Peyer's patch (tissue), 4 donors: Measurements from ENCODE around the gene TSPAN18. TPM values are rescaled to one million over a fixed set of nuclear protein-coding genes. Genes with fewer than 3 reads are reported as not detected.

Experiments used
- DNase-seq, 3 donors: peaks; one replicate each; pipeline ENCODE4 v3.0.0-alpha.2; 2017 to 2019
- H3K27ac ChIP-seq, 4 donors: fragments of 200-600 bp; sonication (generic); one replicate each; pipeline ENCODE4 v1.5.1; 2016 to 2019
- H3K27me3 ChIP-seq, 2 donors: fragments of 200-600 bp; sonication (generic); one replicate each; pipeline ENCODE4 v1.5.1; 2019
- H3K36me3 ChIP-seq, 3 donors: fragments of 200-600 bp; sonication (generic); one replicate each; pipeline ENCODE4 v1.5.1; 2016 to 2019
- H3K4me1 ChIP-seq, 4 donors: fragments of 200-600 bp; sonication (generic); one replicate each; pipeline ENCODE4 v1.5.1; 2016 to 2019
- H3K4me3 ChIP-seq, 4 donors: fragments of 200-600 bp; sonication (generic); 1 replicate in 3 of 4; 2 replicates in 1 of 4; pipeline ENCODE4 v1.5.1; 2016 to 2019; ENCODE audit warnings: mild to moderate bottlenecking in 1 of 4
- H3K9me3 ChIP-seq, 4 donors: fragments of 200-600 bp; sonication (generic); one replicate each; pipeline ENCODE4 v1.5.1; 2016 to 2019; ENCODE audit warnings: mild to moderate bottlenecking in 1 of 4
- POLR2A ChIP-seq, 2 donors: fragments of 450-650 bp; IDR thresholded peaks; one replicate each; pipeline ENCODE4 v1.5.1; 2017; ENCODE audit warnings: antibody characterized with exemption in 2 of 2, mild to moderate bottlenecking in 2 of 2, moderate library complexity in 2 of 2
- total RNA-seq, 4 donors: library from RNA; depleted of rRNA; stranded (reverse); fragments of >200 nt; gene quantifications; one replicate each; pipeline ENCODE4 v1.1.0, GENCODE V29; 2016
- TF ChIP-seq, protein P1 (sequence below), 6 experiments: fragments of 450-650 bp in 4 of 6; fragments of 200-600 bp in 2 of 6; sonication (generic) in 1 of 6; IDR thresholded peaks; one replicate each; pipeline ENCODE4 v1.5.1; 2017 to 2019; ENCODE audit warnings: antibody characterized with exemption in 6 of 6, mild to moderate bottlenecking in 3 of 6, moderate library complexity in 1 of 6

Gene TSPAN18
- total RNA-seq, 4 donors from 2014 or later = 1.1 to 19.8 (median 3.1) TPM

DNA sequence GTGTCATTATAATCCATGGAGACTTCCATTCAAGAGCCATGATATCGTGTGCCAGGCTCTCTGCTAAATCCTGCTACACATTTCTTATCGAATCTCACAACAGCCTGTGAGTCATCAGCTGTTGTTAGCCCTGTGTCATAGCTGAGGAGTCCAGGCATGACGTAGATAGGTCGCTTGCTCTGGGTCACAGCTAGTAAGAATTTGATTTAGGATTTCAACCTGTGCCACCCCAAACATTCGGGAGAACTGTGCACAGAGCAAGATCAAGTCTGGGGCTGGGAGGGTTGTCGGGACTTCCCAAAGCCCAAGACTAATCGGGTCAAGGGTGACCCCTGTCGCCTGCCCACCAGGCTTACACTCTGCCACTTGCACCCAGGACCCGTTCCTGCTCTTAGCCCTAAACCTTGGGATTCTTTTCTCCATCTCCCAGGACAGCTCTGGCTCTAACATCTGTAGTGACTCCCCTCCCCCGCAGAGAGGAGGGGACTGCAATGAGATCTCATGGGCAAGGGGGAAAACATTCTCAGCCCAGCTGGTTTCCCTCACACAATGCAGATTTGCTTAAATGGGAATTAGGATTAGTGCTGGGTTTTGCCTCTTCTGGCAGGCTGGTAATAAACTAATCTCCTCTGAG is 34.3 kb downstream of the TSPAN18 start:
- TF ChIP-seq, protein P1, sequence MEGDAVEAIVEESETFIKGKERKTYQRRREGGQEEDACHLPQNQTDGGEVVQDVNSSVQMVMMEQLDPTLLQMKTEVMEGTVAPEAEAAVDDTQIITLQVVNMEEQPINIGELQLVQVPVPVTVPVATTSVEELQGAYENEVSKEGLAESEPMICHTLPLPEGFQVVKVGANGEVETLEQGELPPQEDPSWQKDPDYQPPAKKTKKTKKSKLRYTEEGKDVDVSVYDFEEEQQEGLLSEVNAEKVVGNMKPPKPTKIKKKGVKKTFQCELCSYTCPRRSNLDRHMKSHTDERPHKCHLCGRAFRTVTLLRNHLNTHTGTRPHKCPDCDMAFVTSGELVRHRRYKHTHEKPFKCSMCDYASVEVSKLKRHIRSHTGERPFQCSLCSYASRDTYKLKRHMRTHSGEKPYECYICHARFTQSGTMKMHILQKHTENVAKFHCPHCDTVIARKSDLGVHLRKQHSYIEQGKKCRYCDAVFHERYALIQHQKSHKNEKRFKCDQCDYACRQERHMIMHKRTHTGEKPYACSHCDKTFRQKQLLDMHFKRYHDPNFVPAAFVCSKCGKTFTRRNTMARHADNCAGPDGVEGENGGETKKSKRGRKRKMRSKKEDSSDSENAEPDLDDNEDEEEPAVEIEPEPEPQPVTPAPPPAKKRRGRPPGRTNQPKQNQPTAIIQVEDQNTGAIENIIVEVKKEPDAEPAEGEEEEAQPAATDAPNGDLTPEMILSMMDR (IDR thresholded peaks at IDR 0.05) = no peak
- no peak for TF ChIP-seq POLR2A (IDR thresholded peaks at IDR 0.05)
- Histone ChIP-seq H3K27ac (peak overlapping the region in 3 of 4 donors; percentile 3 to 60 (median 37)), H3K4me3 (no peak overlapping the region), H3K27me3 (no peaks in the 10 kb centered on the region), H3K4me1 (peaks cover 0 to 11% (median 0%) of the 10 kb centered on the region in 4 donors), H3K36me3 (no peaks in the 10 kb centered on the region), H3K9me3 (no peaks in the 10 kb centered on the region)
- DNase-seq = peak in 1 of 3 donors; percentile 70

DNA sequence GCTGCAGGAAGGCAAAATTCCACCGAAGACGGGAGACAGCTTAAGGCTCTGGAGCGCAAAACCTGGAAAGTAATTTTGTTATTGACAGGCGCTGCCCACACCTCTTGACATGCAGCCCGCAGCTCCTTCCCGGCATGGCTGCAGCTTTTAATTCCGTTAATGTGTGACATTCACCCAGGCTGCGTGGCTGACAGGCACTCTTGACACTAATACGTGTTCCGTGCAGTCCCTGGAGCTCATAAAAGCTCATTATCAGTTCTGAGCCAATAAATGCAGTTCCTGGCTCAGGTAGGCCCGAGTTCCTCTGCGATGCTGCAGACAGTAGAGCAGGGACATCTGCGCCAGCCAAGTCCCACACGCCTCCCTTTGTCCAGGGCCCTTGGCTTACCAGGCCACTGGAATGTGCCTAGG is 34.8 kb downstream of the TSPAN18 start:
- Histone ChIP-seq H3K27me3 (no peaks in the 10 kb centered on the region), H3K27ac (peak overlapping the region in 2 of 4 donors; percentile 37 to 60), H3K36me3 (no peaks in the 10 kb centered on the region), H3K4me1 (peaks cover 0 to 15% (median 0%) of the 10 kb centered on the region in 4 donors), H3K4me3 (no peak overlapping the region), H3K9me3 (no peaks in the 10 kb centered on the region)
- no peak for TF ChIP-seq POLR2A (IDR thresholded peaks at IDR 0.05)
- TF ChIP-seq, protein P1 (IDR thresholded peaks at IDR 0.05) = no peak
- no peak for DNase-seq

DNA sequence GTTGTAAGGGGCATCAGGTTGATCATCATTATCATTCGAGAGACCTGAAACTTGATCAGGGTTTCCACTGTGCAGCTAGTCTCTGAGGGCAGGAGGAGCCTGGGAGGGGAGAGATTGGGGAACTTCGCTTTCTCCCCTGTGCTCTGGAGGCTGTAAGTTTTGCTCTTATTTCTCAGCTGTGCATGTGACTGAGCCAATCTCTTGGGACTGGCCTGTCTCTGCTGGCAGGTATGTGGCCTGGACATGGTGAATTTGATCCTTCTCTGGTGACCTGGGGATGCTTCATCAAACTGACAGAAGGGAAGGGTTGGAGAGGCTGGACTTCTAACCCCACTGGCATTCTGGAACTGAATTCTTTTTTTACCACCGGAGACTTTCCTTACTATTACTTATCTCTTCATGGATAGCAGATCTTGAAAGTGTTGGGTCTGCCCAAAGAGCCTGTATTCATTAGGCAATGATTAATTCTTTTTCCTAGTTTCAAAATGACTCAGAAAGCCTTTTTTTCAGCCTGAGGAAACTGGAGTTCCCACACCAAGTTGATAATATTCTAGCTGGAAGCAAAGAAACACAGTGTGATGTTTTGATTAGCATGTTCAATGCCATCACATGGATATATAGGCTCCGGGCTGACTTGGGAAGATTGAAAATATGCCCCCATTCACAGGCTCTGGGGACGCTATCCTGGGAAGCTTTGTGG is 36.5 kb downstream of the TSPAN18 start:
- no peak for TF ChIP-seq POLR2A (IDR thresholded peaks at IDR 0.05)
- TF ChIP-seq, protein P1 (IDR thresholded peaks at IDR 0.05) = no peak
- H3K4me3 ChIP-seq = no peak overlapping the region
- peaks cover 0 to 15% (median 0%) of the 10 kb centered on the region in 4 donors for H3K4me1 ChIP-seq
- no peaks in the 10 kb centered on the region for H3K27me3 ChIP-seq
- no peaks in the 10 kb centered on the region for H3K9me3 ChIP-seq
- peak overlapping the region in 1 of 4 donors; percentile 77 for H3K27ac ChIP-seq
- H3K36me3 ChIP-seq = no peaks in the 10 kb centered on the region
- no peak for DNase-seq

DNA sequence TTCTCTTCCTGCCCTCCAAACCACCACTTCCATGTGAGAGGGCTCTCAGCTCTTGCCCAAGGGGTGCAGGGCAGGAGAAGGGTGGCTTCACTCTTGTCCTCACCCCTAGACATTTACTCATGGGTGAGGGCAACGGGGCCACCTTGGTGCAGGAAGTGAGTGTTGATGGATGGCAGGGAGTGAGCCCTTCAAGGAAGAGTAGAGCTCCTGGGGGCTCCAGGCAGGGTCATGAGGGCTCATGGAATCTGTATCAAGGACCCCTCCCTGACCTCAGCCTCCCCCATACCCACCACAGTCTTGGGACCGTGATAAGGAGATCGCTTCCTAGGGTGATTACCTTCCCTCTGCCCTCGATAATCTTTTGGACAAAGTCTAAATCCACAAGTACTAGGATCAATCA is 37.8 kb downstream of the TSPAN18 start:
- Histone ChIP-seq H3K9me3 (no peaks in the 10 kb centered on the region), H3K4me3 (no peak overlapping the region), H3K27ac (peak overlapping the region in 1 of 4 donors; percentile 77), H3K27me3 (no peaks in the 10 kb centered on the region), H3K36me3 (no peaks in the 10 kb centered on the region), H3K4me1 (peaks cover 0 to 15% (median 0%) of the 10 kb centered on the region in 4 donors)
- DNase-seq = no peak
- TF ChIP-seq, protein P1 (IDR thresholded peaks at IDR 0.05) = no peak
- no peak for TF ChIP-seq POLR2A (IDR thresholded peaks at IDR 0.05)

DNA sequence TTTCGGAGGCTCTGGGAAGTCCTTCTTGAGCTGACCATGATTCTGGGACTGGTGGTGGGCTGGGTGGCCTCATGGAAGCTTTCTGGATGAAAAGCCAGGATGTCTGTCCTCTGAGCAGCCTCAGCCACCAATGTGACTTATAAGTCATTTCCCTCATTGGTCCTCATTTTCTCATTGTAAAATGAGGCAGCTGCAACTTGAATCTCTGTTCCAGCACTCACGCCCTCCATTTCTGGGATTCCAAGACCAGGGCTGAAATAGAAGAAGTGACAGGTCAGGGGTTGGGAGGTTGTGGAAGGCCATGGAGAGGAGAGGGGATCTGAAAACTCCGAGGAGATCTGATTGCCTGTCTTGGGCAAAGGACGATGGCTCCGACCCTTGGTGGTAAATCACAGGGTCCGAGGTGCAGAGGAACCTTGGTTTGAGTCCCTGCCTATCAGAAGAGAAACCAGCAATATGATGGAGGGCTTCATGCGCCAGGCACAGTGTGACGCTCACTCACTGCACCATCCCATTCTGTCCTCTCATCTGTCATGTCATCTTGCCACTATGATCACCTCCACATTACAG is 38.3 kb downstream of the TSPAN18 start:
- H3K4me1 ChIP-seq = peaks cover 0 to 18% (median 0%) of the 10 kb centered on the region in 4 donors
- no peaks in the 10 kb centered on the region for H3K9me3 ChIP-seq
- H3K36me3 ChIP-seq = no peaks in the 10 kb centered on the region
- TF ChIP-seq POLR2A (IDR thresholded peaks at IDR 0.05) = no peak
- TF ChIP-seq, protein P1 (IDR thresholded peaks at IDR 0.05) = no peak
- no peak overlapping the region for H3K4me3 ChIP-seq
- H3K27me3 ChIP-seq = no peaks in the 10 kb centered on the region
- no peak for DNase-seq
- peak overlapping the region in 1 of 4 donors; percentile 77 for H3K27ac ChIP-seq
